ENCODE measurements around the gene SFTA2.

Gene SFTA2

DNA sequence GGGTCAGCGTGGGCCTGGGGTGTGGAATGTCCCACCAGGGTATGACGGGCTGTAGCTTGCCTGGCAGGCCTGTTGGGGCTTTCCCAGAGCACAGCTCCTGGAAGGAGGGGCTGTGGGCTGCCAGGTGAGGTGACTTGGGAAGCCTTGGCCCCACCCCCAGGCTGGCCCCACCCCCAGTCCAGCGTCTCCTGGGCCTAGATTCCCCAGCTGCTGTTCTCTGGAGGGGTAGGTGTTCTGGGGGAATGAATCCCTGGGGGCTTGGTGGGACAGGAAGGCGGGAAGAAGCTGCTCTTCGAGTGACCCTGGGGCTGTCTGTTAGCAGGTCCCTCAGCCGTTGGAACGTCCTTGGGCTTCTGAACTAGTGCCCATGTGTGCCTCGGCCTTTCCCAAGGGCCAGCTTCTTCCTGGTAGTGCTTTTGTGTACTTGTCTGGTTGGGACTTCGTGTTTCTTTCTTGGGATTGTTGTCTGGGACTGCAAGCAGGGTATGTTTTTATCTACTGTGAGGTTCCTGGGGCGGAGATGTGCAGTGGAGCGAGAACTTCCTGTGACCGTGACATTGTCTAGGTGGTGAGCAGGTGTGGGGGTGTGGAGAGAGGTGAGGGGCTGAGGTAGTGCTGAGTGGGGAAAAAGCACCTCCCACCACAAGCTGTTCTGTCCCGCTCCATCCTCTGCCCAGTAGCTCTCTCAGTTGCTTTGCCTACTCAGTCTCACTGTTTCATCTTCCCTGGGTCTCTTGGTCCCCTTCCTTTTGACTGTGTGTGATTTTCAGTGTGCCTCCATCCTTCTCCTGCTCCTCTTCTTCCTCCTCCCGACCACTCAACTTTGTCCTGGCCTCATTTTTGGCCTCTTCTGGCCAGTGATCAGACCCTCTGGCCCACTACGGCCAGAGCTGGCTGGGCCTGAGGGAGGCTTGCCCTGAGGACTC is 48.9 kb downstream of the SFTA2 start:
- in situ Hi-C loops (cut with HindIII; ENCODE audit: low sequenced_read_pairs): loop anchor here (25.0 kb wide), 1 partner anchor 146 kb away; the partner anchor contains the start of genes FLOT1 and IER3

DNA sequence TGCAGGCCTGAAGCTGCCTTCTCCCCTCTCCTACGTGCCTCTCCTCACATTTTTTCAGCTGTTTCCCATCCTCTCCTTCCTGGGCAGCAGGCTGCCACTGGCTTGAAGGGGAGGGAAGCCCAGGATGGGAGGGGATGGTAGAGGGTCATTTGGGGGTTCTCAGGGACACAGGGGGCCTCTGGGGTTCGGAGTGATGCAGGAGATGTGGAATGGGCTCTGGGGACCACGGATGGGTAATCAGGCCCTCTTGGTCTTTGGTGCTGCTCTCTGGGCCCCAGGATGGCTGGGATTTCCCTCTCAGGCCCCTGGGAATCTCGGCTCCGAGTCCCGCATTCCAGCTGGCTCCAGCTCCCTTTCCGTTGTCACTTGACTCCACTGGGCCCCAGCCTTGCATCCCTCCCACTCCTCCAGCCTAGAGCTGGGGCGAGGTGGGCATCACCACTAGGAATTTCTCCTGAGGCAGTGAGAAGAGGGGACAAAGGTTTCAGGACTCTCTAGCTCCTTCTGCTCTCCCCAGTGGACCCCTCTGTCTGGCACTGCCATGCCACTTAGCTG is 49.7 kb downstream of the SFTA2 start:
- in situ Hi-C loops (cut with HindIII; ENCODE audit: low sequenced_read_pairs): loop anchor here (25.0 kb wide), 1 partner anchor 145 kb away; the partner anchor contains the start of genes FLOT1 and IER3

DNA sequence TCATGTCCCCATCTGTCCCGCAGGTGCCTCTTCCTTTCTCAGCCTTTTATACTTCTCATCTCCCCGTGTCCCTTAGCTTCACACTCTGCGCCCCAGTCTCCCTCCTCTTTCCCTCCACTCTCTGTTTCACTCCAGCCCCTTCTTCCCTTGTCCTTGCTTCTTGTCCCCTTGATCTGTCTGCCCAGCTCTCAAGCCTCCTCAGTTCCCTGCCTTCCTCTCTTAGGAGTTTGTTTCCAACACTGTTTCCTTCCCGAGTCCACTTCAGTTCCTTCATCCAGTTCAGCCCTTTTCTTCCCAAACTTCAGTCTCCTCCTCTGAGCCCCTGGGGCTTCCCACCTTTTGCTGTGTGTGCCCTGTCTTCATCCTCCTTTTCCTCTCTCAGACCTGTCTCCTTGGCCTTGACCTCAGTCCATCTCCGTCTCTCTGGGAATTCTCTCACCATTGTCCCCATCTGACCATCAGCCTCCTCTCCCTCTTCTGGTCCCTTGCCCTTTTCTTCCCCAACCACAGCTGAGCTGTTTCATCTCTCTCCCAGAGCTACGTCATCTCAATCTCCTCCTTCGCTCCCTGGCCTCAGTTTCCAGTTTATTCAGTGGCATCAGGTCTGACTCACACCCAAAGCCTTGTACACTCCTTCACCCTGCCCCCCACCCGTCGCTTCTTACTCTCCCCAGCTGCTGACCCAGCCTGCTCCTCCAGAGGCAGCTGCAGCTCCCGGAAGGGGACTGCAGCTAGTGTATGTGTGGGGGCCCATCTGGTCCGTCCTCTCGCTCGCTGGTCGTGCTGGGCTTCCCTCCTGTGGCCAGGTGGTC is 50.4 kb downstream of the SFTA2 start:
- in situ Hi-C loops (cut with HindIII; ENCODE audit: low sequenced_read_pairs): loop anchor here (25.0 kb wide), 1 partner anchor 144 kb away; the partner anchor contains the start of genes FLOT1 and IER3
